Endothelial cell of umbilical vein (primary cell): ENCODE results near the gene MGAT4B. TPM values are rescaled to one million over a fixed set of nuclear protein-coding genes. Genes with fewer than 3 reads are reported as not detected.

Experiments
- BruUV-seq: library from RNA; stranded (reverse); fragments of 400-500 nt; replicated peaks from 2 replicates; lab custom pipeline; 2021; lab: Mats Ljungman, UMichigan
- CTCF ChIA-PET: fragments of 300-600, 350-600 bp; sonication (Branson Sonifier 250); formaldehyde crosslinking; loops from one replicate; lab custom pipeline; 2021; ENCODE audit warnings: antibody characterized with exemption, inconsistent platforms; lab: Charles Lee
- POLR2A ChIA-PET: fragments of 300-600, 350-600 bp; sonication (Branson Sonifier 250); formaldehyde crosslinking; loops from one replicate; lab custom pipeline; 2021; ENCODE audit warnings: antibody characterized with exemption, inconsistent platforms; lab: Charles Lee
- DNase-seq: peaks from one replicate; pipeline ENCODE4 v3.0.0-alpha.2; 2011; ENCODE audit warnings: low read depth, low spot score
- FAIRE-seq: peaks from 2 replicates; lab custom pipeline; 2011; peaks lifted over from hg19 to GRCh38; lab: Jason Lieb, UNC
- H2AFZ ChIP-seq: 2 replicates; pipeline ENCODE4 v1.6.0; 2012; ENCODE audit warnings: low read depth, low read length, control low read depth, inconsistent platforms
- H3K27ac ChIP-seq: 2 replicates; pipeline ENCODE4 v1.5.1; 2011; ENCODE audit warnings: low read depth, mild to moderate bottlenecking, control low read depth, low read length, moderate library complexity; ENCODE audit not compliant: insufficient read depth
- H3K27me3 ChIP-seq, 2 experiments: 2 replicates each; pipeline versions ENCODE4 v1.6.0 to v1.6.1; 2011; ENCODE audit warnings: low read length in 2 of 2, mixed read lengths in 1 of 2; ENCODE audit not compliant: control insufficient read depth in 2 of 2, insufficient read depth in 2 of 2
- H3K36me3 ChIP-seq, 2 experiments: 2 replicates in 1 of 2; 3 replicates in 1 of 2; pipeline ENCODE4 v1.5.1; 2011; ENCODE audit warnings: low read length in 2 of 2, mild to moderate bottlenecking in 1 of 2, moderate library complexity in 1 of 2; ENCODE audit not compliant: control insufficient read depth in 2 of 2, insufficient read depth in 2 of 2; ENCODE audit errors: extremely low read depth in 1 of 2
- H3K4me1 ChIP-seq: 3 replicates; pipeline ENCODE4 v1.5.1; 2011; ENCODE audit warnings: mild to moderate bottlenecking, low read length; ENCODE audit not compliant: control insufficient read depth, insufficient read depth; ENCODE audit errors: extremely low read depth
- H3K4me2 ChIP-seq: 2 replicates; pipeline ENCODE4 v1.6.1; 2011; ENCODE audit warnings: low read length, control low read depth, mixed read lengths; ENCODE audit not compliant: insufficient read depth
- H3K4me3 ChIP-seq, 3 experiments: fragments of 200-600 bp in 1 of 3; sonication (generic), shearing (Covaris generic) in 1 of 3; replicated peaks in 1 of 3; 2 replicates each; pipeline ENCODE4 v1.5.1; 2011 to 2016; ENCODE audit warnings: control low read depth in 3 of 3, low read length in 3 of 3, mild to moderate bottlenecking in 2 of 3, inconsistent platforms in 1 of 3, low read depth in 1 of 3, moderate library complexity in 1 of 3; ENCODE audit not compliant: insufficient read depth in 1 of 3
- H3K79me2 ChIP-seq: 2 replicates; pipeline ENCODE4 v1.6.0; 2012; ENCODE audit warnings: low read length, inconsistent platforms; ENCODE audit not compliant: control insufficient read depth, insufficient read depth
- H3K9ac ChIP-seq: replicated peaks from 2 replicates; pipeline ENCODE3; 2011; ENCODE audit warnings: low read length, control low read depth; ENCODE audit not compliant: insufficient read depth; ENCODE audit errors: extremely low read depth
- H3K9me1 ChIP-seq: replicated peaks from 3 replicates; pipeline ENCODE4 v1.6.0; 2011; ENCODE audit warnings: mild to moderate bottlenecking, low read length; ENCODE audit not compliant: control insufficient read depth, insufficient read depth; ENCODE audit errors: extremely low read depth
- H3K9me3 ChIP-seq: replicated peaks from 2 replicates; pipeline ENCODE4 v1.5.1; 2012; ENCODE audit warnings: low read length, inconsistent platforms; ENCODE audit not compliant: control insufficient read depth, insufficient read depth
- H4K20me1 ChIP-seq: replicated peaks from 2 replicates; pipeline ENCODE3; 2011; ENCODE audit warnings: mild to moderate bottlenecking, low read length; ENCODE audit not compliant: control insufficient read depth, insufficient read depth; ENCODE audit errors: extremely low read depth
- FOS ChIP-seq: IDR thresholded peaks from 2 replicates; pipeline ENCODE4 v1.6.1; 2011; ENCODE audit warnings: mild to moderate bottlenecking, low read length, moderate library complexity, borderline replicate concordance; ENCODE audit not compliant: insufficient read depth
- MYC ChIP-seq: IDR thresholded peaks from one replicate; pipeline ENCODE4 v1.6.1; 2011; ENCODE audit warnings: mild to moderate bottlenecking, low read depth, low read length
- POLR2AphosphoS5 ChIP-seq: IDR thresholded peaks from 2 replicates; pipeline ENCODE4 v1.6.1; 2012; ENCODE audit warnings: low read depth, mild to moderate bottlenecking, control low read depth, low read length, moderate library complexity; ENCODE audit not compliant: insufficient read depth
- dilution Hi-C: fragments of 300-500 bp; cut with MboI; formaldehyde crosslinking; loops from one replicate; pipeline ENCODE4 v1.15.0; 2019; ENCODE audit warnings: low sequenced_read_pairs; ENCODE audit not compliant: extremely low pct_ligation_motif_present
- intact Hi-C: fragments of 100-400 bp; cut with micrococcal nuclease; formaldehyde crosslinking; loops from one replicate; pipeline ENCODE4 v1.10.0; 2022
- polyA plus RNA-seq, 4 experiments: library from polyadenylated mRNA; depleted of rRNA in 3 of 4; stranded (reverse) in 3 of 4; unstranded in 1 of 4; fragments of >200 nt; gene quantifications; 2 replicates each; pipeline versions ENCODE4 v1.2.1 to v1.2.3, GENCODE V29; 2011 to 2012; ENCODE audit warnings: missing spikeins in 1 of 4
- total RNA-seq: library from RNA; stranded (reverse); gene quantifications from 2 replicates; pipeline ENCODE4 v1.2.3, GENCODE V29; 2021
- TF ChIP-seq, protein P1 (sequence below), 2 donors: IDR thresholded peaks; 1 replicate in 1 of 2; 2 replicates in 1 of 2; pipeline ENCODE4 v1.5.1; 2011; ENCODE audit warnings: low read length in 2 of 2, mild to moderate bottlenecking in 2 of 2, moderate library complexity in 2 of 2, control low read depth in 1 of 2, inconsistent platforms in 1 of 2, low read depth in 1 of 2; ENCODE audit not compliant: insufficient read depth in 1 of 2; ENCODE audit errors: extremely low read depth in 1 of 2
- TF ChIP-seq, protein P2 (sequence below): IDR thresholded peaks from 2 replicates; pipeline ENCODE4 v1.6.1; 2011; ENCODE audit not compliant: insufficient read depth, insufficient read length

The MGAT4B gene
- total and polyA plus RNA-seq, 2 donors (not counting 3 experiments of a cell fraction or from before 2014, with no cell fraction given) = 243 TPM

- dilution Hi-C loops = no loop called here
- H3K4me2 ChIP-seq = no peak within 1 kb of the TSS
Measured at GRCh38 chr5:179793468-179794139, 13.1 kb downstream of the MGAT4B start, which contains the start of gene LTC4S. Gene LTC4S, plus strand, starts transcription at chr5:179793986. Its CDS starts 95 bp downstream, at chr5:179794081.

GRCh38 chr5:179792612-179793467 is 13.8 kb downstream of the MGAT4B start:
- TF ChIP-seq, protein P1, sequence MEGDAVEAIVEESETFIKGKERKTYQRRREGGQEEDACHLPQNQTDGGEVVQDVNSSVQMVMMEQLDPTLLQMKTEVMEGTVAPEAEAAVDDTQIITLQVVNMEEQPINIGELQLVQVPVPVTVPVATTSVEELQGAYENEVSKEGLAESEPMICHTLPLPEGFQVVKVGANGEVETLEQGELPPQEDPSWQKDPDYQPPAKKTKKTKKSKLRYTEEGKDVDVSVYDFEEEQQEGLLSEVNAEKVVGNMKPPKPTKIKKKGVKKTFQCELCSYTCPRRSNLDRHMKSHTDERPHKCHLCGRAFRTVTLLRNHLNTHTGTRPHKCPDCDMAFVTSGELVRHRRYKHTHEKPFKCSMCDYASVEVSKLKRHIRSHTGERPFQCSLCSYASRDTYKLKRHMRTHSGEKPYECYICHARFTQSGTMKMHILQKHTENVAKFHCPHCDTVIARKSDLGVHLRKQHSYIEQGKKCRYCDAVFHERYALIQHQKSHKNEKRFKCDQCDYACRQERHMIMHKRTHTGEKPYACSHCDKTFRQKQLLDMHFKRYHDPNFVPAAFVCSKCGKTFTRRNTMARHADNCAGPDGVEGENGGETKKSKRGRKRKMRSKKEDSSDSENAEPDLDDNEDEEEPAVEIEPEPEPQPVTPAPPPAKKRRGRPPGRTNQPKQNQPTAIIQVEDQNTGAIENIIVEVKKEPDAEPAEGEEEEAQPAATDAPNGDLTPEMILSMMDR (IDR thresholded peaks at IDR 0.05; ENCODE audit: extremely low read depth in 1 of 2, insufficient read depth in 1 of 2, low read depth in 1 of 2, low read length in 2 of 2) = no peak
- TF ChIP-seq POLR2AphosphoS5 = no peak
- TF ChIP-seq, protein P2, sequence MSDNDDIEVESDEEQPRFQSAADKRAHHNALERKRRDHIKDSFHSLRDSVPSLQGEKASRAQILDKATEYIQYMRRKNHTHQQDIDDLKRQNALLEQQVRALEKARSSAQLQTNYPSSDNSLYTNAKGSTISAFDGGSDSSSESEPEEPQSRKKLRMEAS = no peak
- ChIA-PET POLR2A (no interaction called here), CTCF (interaction anchor here (0.6 to 8.8 kb wide), 5 partner anchors 15 to 61 kb away, joined by 3 to 103 read pairs (median 3); partner anchors contain the start of gene MAML1)
- no peaks in the 10 kb centered on the region for H3K9me3 ChIP-seq
- H3K36me3 ChIP-seq = peaks cover 0 to 3% of the 10 kb centered on the region in 2 experiments
- FAIRE-seq (no peak), DNase-seq (no peak)
- no peak overlapping the region for H3K4me2 ChIP-seq
- H3K27ac ChIP-seq = no peak overlapping the region
- no peak overlapping the region for H3K9ac ChIP-seq
- no peak overlapping the region for H3K4me3 ChIP-seq
- no peaks in the 10 kb centered on the region for H3K79me2 ChIP-seq
- H4K20me1 ChIP-seq = no peaks in the 10 kb centered on the region
- dilution Hi-C loops = no loop called here
- no peak overlapping the region for H2AFZ ChIP-seq
- intact Hi-C loops = loop anchor here (10.0 kb wide), 1 partner anchor 128 kb away; no protein-coding TSS in a partner anchor
- H3K9me1 ChIP-seq = no peaks in the 10 kb centered on the region
- H3K4me1 ChIP-seq = peaks cover 10% of the 10 kb centered on the region
- H3K27me3 ChIP-seq = no peaks in the 10 kb centered on the region
- no TSS peak for BruUV-seq

More at GRCh38 chr5:179793468-179794139, 13.1 kb downstream of the MGAT4B start, which contains the start of gene LTC4S:
- no peaks in the 10 kb centered on the region for H3K9me3 ChIP-seq
- H3K27me3 ChIP-seq = no peaks in the 10 kb centered on the region
- TF ChIP-seq, protein P2 = no peak
- TF ChIP-seq FOS = no peak
- TF ChIP-seq MYC = no peak
- no peak for TF ChIP-seq POLR2AphosphoS5
- BruUV-seq = no TSS peak
- FAIRE-seq (peak; percentile 52), DNase-seq (peak; percentile 52)
- no peak within 1 kb of the TSS for H3K4me3 ChIP-seq
- H3K4me1 ChIP-seq = peaks cover 10% of the 10 kb centered on the region
- peaks cover 2 to 10% of the 10 kb centered on the region in 2 experiments for H3K36me3 ChIP-seq
- no peak within 1 kb of the TSS for H3K27ac ChIP-seq
- POLR2A ChIA-PET = no interaction called here
- intact Hi-C loops = loop anchor here (10.0 kb wide), 1 partner anchor 129 kb away; no protein-coding TSS in a partner anchor
- CTCF ChIA-PET = interaction anchor here (0.6 to 8.8 kb wide), 8 partner anchors 9 to 61 kb away, joined by 3 to 103 read pairs (median 3); partner anchors contain the start of gene MAML1
- no peak within 1 kb of the TSS for H2AFZ ChIP-seq
- no peaks in the 10 kb centered on the region for H3K9me1 ChIP-seq
- H4K20me1 ChIP-seq = no peaks in the 10 kb centered on the region
- H3K79me2 ChIP-seq = no peaks in the 10 kb centered on the region
- no peak within 1 kb of the TSS for H3K9ac ChIP-seq
